Spleen (tissue), 11 donors: ENCODE data around the gene FTHL17. TPM values are rescaled to one million over a fixed set of nuclear protein-coding genes. Genes with fewer than 3 reads are reported as not detected.

Experiments
- DNase-seq: peaks from one replicate; pipeline ENCODE4 v3.0.0-alpha.2; 2020
- H3K27ac ChIP-seq, 8 donors: fragments of 200-600 bp; sonication (generic) in 7 of 8; 1 replicate in 4 of 8; 2 replicates in 4 of 8; pipeline versions ENCODE4 v1.5.0 to v1.8.0; 2016 to 2021; ENCODE audit warnings: inconsistent platforms in 4 of 8, mild to moderate bottlenecking in 4 of 8, moderate library complexity in 1 of 8
- H3K27me3 ChIP-seq, 7 donors: fragments of 200-600 bp; sonication (generic) in 6 of 7; replicated peaks in 1 of 7; 1 replicate in 4 of 7; 2 replicates in 3 of 7; pipeline versions ENCODE4 v1.5.0 to v1.8.0; 2016 to 2021; ENCODE audit warnings: inconsistent platforms in 3 of 7, mild to moderate bottlenecking in 1 of 7
- H3K36me3 ChIP-seq, 6 donors: fragments of 200-600 bp; sonication (generic) in 5 of 6; 1 replicate in 4 of 6; 2 replicates in 2 of 6; pipeline versions ENCODE4 v1.5.0 to v1.8.0; 2016 to 2021; ENCODE audit warnings: inconsistent platforms in 2 of 6
- H3K4me1 ChIP-seq, 6 donors: fragments of 200-600 bp; sonication (generic) in 5 of 6; 1 replicate in 3 of 6; 2 replicates in 3 of 6; pipeline versions ENCODE4 v1.5.0 to v1.8.0; 2016 to 2021; ENCODE audit warnings: inconsistent platforms in 3 of 6
- H3K4me3 ChIP-seq, 8 donors: fragments of 200-600 bp; sonication (generic) in 7 of 8; 1 replicate in 4 of 8; 2 replicates in 4 of 8; pipeline versions ENCODE4 v1.5.0 to v1.8.0; 2016 to 2021; ENCODE audit warnings: inconsistent platforms in 4 of 8, mild to moderate bottlenecking in 4 of 8, moderate library complexity in 2 of 8
- H3K9me3 ChIP-seq, 8 donors: fragments of 200-600 bp; sonication (generic) in 7 of 8; 1 replicate in 4 of 8; 2 replicates in 4 of 8; pipeline versions ENCODE4 v1.5.0 to v1.8.0; 2016 to 2021; ENCODE audit warnings: inconsistent platforms in 4 of 8
- CTCF ChIP-seq, 11 experiments: fragments of 200-600 bp in 7 of 11; fragments of 450-650 bp in 4 of 11; sonication (generic) in 4 of 11; IDR thresholded peaks in 8 of 11; conservative IDR thresholded peaks in 3 of 11; 1 replicate in 7 of 11; 2 replicates in 4 of 11; pipeline versions ENCODE4 v1.4.0 to v1.8.0; 2016 to 2021; ENCODE audit warnings: antibody characterized with exemption in 11 of 11, inconsistent platforms in 4 of 11, mild to moderate bottlenecking in 1 of 11
- POLR2A ChIP-seq, 3 donors: fragments of 450-650 bp; IDR thresholded peaks; one replicate each; pipeline ENCODE4 v1.5.1; 2017; ENCODE audit warnings: antibody characterized with exemption in 3 of 3, mild to moderate bottlenecking in 1 of 3
- POLR2AphosphoS5 ChIP-seq, 3 donors: sonication (generic); formaldehyde crosslinking; IDR thresholded peaks; one replicate each; pipeline ENCODE4 v1.5.1; 2017; ENCODE audit warnings: antibody characterized with exemption in 3 of 3
- WGBS, 5 donors: extraction: QIAGEN DNeasy Blood & Tissue Kit in 3 of 5; methylation state at CpG; one replicate each; pipeline versions ENCODE4 v1.1.5 to v1.1.7; 2013 to 2018; 5-methylcytosine and 5-hydroxymethylcytosine counted together
- intact Hi-C: fragments of 100-400 bp; cut with DNase I; formaldehyde crosslinking; loops from one replicate; pipeline ENCODE4 v1.15.0; 2023; ENCODE audit warnings: low total_unique reads
- polyA plus RNA-seq, 3 donors: library from polyadenylated mRNA; stranded (reverse); fragments of 200-250 nt; gene quantifications; one replicate each; pipeline ENCODE4 v1.2.1, GENCODE V29; 2013
- total RNA-seq, 7 donors: library from RNA; depleted of rRNA in 3 of 7; stranded (reverse); fragments of >200 nt in 3 of 7; fragmentation: NEBNext Ultra II Directional in 4 of 7; extraction: Animal tissue kit (Norgen Biotek cat#: 25700) in 4 of 7; gene quantifications; one replicate each; pipeline versions ENCODE4 v1.1.0 to v1.2.1, GENCODE V29; 2016 to 2021
- donor health status: healthy with polysubstance abuse.
- donor health status: DM: no; HTN: no; CAD: no; lungs with moderate emphysema.
- donor health status: DM: no; HTN: no; CAD: no.
- donor health status: Bipolar disorder and iron deficiency.
- donor health status: healthy.
- donor health status: DM: no; HTN: no; CAD: no.
- donor health status: DM: yes; HTN: yes; CAD: no.

The FTHL17 gene
- total and polyA plus RNA-seq, 10 donors = not detected

- Histone ChIP-seq H3K9me3 (peaks cover 0 to 45% (median 0%) of the 10 kb centered on the region in 8 donors), H3K4me1 (no peaks in the 10 kb centered on the region), H3K27me3 (no peaks in the 10 kb centered on the region), H3K27ac (no peak overlapping the region), H3K4me3 (no peak overlapping the region), H3K36me3 (no peaks in the 10 kb centered on the region)
- DNase-seq = no peak
- no peak for TF ChIP-seq POLR2AphosphoS5 (IDR thresholded peaks at IDR 0.05)
- TF ChIP-seq CTCF (IDR thresholded peaks at IDR 0.05 in 8 of 11, conservative IDR thresholded peaks at IDR 0.05 in 3 of 11) = no peak
- no peak for TF ChIP-seq POLR2A (IDR thresholded peaks at IDR 0.05)
- intact Hi-C loops = no loop called here
- WGBS, 5 donors = 62 to 93% (median 71%) methylated on average over 2 of the region's 2 CpGs
These were observed 2.7 kb upstream of the FTHL17 start for GRCh38 chrX:31074522-31074921.

DNA sequence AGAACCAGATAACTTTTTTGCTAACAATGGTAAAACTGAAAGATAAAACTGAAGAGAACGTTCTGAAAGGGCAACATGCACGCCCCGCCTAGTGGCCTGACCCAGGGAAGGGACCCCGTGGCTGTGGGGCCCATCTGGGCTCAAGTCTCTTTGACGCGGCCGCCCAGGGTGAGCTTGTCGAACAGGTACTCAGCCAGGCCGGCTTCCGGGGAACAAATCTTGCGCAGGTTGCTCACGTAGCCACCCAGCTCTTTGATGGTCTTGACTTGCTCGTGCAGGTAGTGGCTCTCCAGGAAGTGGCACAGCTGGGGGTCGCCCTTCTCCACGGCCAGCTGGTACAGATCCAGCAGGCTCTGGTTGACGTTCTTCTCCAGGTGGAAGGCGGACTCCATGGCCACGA lies 579 bp downstream of the FTHL17 start:
- Histone ChIP-seq H3K9me3 (peaks cover 0 to 31% (median 0%) of the 10 kb centered on the region in 8 donors), H3K4me1 (no peaks in the 10 kb centered on the region), H3K4me3 (no peak overlapping the region), H3K27me3 (no peaks in the 10 kb centered on the region), H3K27ac (no peak overlapping the region), H3K36me3 (no peaks in the 10 kb centered on the region)
- TF ChIP-seq POLR2A (IDR thresholded peaks at IDR 0.05) (no peak), POLR2AphosphoS5 (IDR thresholded peaks at IDR 0.05) (no peak), CTCF (IDR thresholded peaks at IDR 0.05 in 8 of 11, conservative IDR thresholded peaks at IDR 0.05 in 3 of 11) (no peak)
- WGBS, 5 donors = 67 to 94% (median 86%) methylated on average over 1 to 18 of the region's 18 CpGs
- peak; percentile 71 for DNase-seq
- intact Hi-C loops = no loop called here

- Histone ChIP-seq H3K4me1 (no peaks in the 10 kb centered on the region), H3K9me3 (peaks cover 0 to 27% (median 0%) of the 10 kb centered on the region in 8 donors), H3K27ac (no peak overlapping the region), H3K36me3 (no peaks in the 10 kb centered on the region), H3K4me3 (no peak overlapping the region), H3K27me3 (no peaks in the 10 kb centered on the region)
- TF ChIP-seq POLR2AphosphoS5 (IDR thresholded peaks at IDR 0.05) = no peak
- no peak for TF ChIP-seq POLR2A (IDR thresholded peaks at IDR 0.05)
- no peak for TF ChIP-seq CTCF (IDR thresholded peaks at IDR 0.05 in 8 of 11, conservative IDR thresholded peaks at IDR 0.05 in 3 of 11)
- no peak for DNase-seq
- intact Hi-C loops = no loop called here
These were observed 1.8 kb downstream of the FTHL17 start for GRCh38 chrX:31070057-31070468.

GRCh38 chrX:31063114-31063513 lies 8.7 kb downstream of the FTHL17 start:
- H3K27me3 ChIP-seq = no peaks in the 10 kb centered on the region
- H3K9me3 ChIP-seq = no peaks in the 10 kb centered on the region
- H3K4me1 ChIP-seq = no peaks in the 10 kb centered on the region
- TF ChIP-seq POLR2AphosphoS5 (IDR thresholded peaks at IDR 0.05) (no peak), POLR2A (IDR thresholded peaks at IDR 0.05) (no peak), CTCF (IDR thresholded peaks at IDR 0.05 in 8 of 11, conservative IDR thresholded peaks at IDR 0.05 in 3 of 11) (no peak)
- 84 to 100% (median 90%) methylated on average over 1 of the region's 1 CpG for WGBS, 5 donors
- no peak overlapping the region for H3K4me3 ChIP-seq
- intact Hi-C loops = no loop called here
- no peak for DNase-seq
- H3K36me3 ChIP-seq = no peaks in the 10 kb centered on the region
- H3K27ac ChIP-seq = no peak overlapping the region
